Vagina (tissue), 2 donors: ENCODE results near the gene KRTAP10-12. TPM values are rescaled to one million over a fixed set of nuclear protein-coding genes. Genes with fewer than 3 reads are reported as not detected.

Experiments used
- DNase-seq, 2 donors: peaks; one replicate each; pipeline ENCODE4 v3.0.0-alpha.2; 2017; ENCODE audit errors: extremely low spot score in 2 of 2
- H3K27ac ChIP-seq: fragments of 200-600 bp; sonication (generic); one replicate; pipeline ENCODE4 v1.5.1; 2019
- H3K27me3 ChIP-seq: fragments of 200-600 bp; sonication (generic); one replicate; pipeline ENCODE4 v1.5.1; 2019
- H3K36me3 ChIP-seq, 2 donors: fragments of 200-600 bp; sonication (generic); one replicate each; pipeline ENCODE4 v1.5.1; 2017 to 2019
- H3K4me1 ChIP-seq: fragments of 200-600 bp; sonication (generic); one replicate; pipeline ENCODE4 v1.5.1; 2019
- H3K4me3 ChIP-seq, 2 donors: fragments of 200-600 bp; sonication (generic); 1 replicate in 1 of 2; 2 replicates in 1 of 2; pipeline ENCODE4 v1.5.1; 2016 to 2019
- H3K9me3 ChIP-seq: fragments of 200-600 bp; sonication (generic); one replicate; pipeline ENCODE4 v1.5.1; 2019
- CTCF ChIP-seq, 3 experiments: fragments of 450-650 bp in 2 of 3; fragments of 200-600 bp in 1 of 3; sonication (generic) in 1 of 3; IDR thresholded peaks; one replicate each; pipeline ENCODE4 v1.5.1; 2017 to 2019; ENCODE audit warnings: antibody characterized with exemption in 3 of 3, mild to moderate bottlenecking in 2 of 3, moderate library complexity in 2 of 3
- POLR2A ChIP-seq, 2 donors: fragments of 450-650 bp; IDR thresholded peaks; one replicate each; pipeline ENCODE4 v1.6.1; 2017; ENCODE audit warnings: antibody characterized with exemption in 2 of 2, mild to moderate bottlenecking in 2 of 2, moderate library complexity in 2 of 2
- POLR2AphosphoS5 ChIP-seq, 2 donors: sonication (generic); formaldehyde crosslinking; IDR thresholded peaks; one replicate each; pipeline ENCODE4 v1.9.0; 2017; ENCODE audit warnings: antibody characterized with exemption in 2 of 2, mild to moderate bottlenecking in 2 of 2, low read depth in 1 of 2; ENCODE audit not compliant: insufficient read depth in 1 of 2
- intact Hi-C: fragments of 100-400 bp; cut with DNase I; formaldehyde crosslinking; loops from one replicate; pipeline ENCODE4 v1.15.1; 2023
- total RNA-seq: library from RNA; depleted of rRNA; stranded (reverse); fragments of >200 nt; gene quantifications from one replicate; pipeline ENCODE4 v1.2.3, GENCODE V29; 2016

Gene KRTAP10-12
- total RNA-seq, 1 donor from 2014 or later: not detected

GRCh38 chr21:44702111-44702972, 5.4 kb downstream of the KRTAP10-12 start:
- intact Hi-C loops: no loop called here
- Histone ChIP-seq H3K27me3 (peaks cover 12% of the 10 kb centered on the region), H3K36me3 (no peaks in the 10 kb centered on the region), H3K9me3 (no peaks in the 10 kb centered on the region), H3K4me3 (no peak overlapping the region), H3K4me1 (no peaks in the 10 kb centered on the region), H3K27ac (no peak overlapping the region)
- no peak for TF ChIP-seq POLR2A (IDR thresholded peaks at IDR 0.05)
- TF ChIP-seq POLR2AphosphoS5 (IDR thresholded peaks at IDR 0.05; ENCODE audit: insufficient read depth in 1 of 2, low read depth in 1 of 2): no peak
- no peak for TF ChIP-seq CTCF (IDR thresholded peaks at IDR 0.05)
- DNase-seq: peak; percentile 77 to 93

- no peaks in the 10 kb centered on the region for H3K4me1 ChIP-seq
- no peak overlapping the region for H3K27ac ChIP-seq
- intact Hi-C loops: no loop called here
- no peaks in the 10 kb centered on the region for H3K9me3 ChIP-seq
- H3K4me3 ChIP-seq: no peak overlapping the region
- H3K27me3 ChIP-seq: peaks cover 12% of the 10 kb centered on the region
- TF ChIP-seq POLR2A (IDR thresholded peaks at IDR 0.05): no peak
- no peak for TF ChIP-seq CTCF (IDR thresholded peaks at IDR 0.05)
- TF ChIP-seq POLR2AphosphoS5 (IDR thresholded peaks at IDR 0.05; ENCODE audit: insufficient read depth in 1 of 2, low read depth in 1 of 2): no peak
- no peaks in the 10 kb centered on the region for H3K36me3 ChIP-seq
- DNase-seq: peak; percentile 65 to 79
These were observed 6.2 kb downstream of the KRTAP10-12 start for GRCh38 chr21:44702973-44703730.

- Histone ChIP-seq H3K4me3 (no peak overlapping the region), H3K27ac (no peak overlapping the region), H3K9me3 (no peaks in the 10 kb centered on the region), H3K36me3 (no peaks in the 10 kb centered on the region), H3K4me1 (peaks cover 1% of the 10 kb centered on the region), H3K27me3 (peaks cover 12% of the 10 kb centered on the region)
- no peak for TF ChIP-seq CTCF (IDR thresholded peaks at IDR 0.05)
- no peak for TF ChIP-seq POLR2AphosphoS5 (IDR thresholded peaks at IDR 0.05; ENCODE audit: insufficient read depth in 1 of 2, low read depth in 1 of 2)
- no peak for TF ChIP-seq POLR2A (IDR thresholded peaks at IDR 0.05)
- peak; percentile 47 to 91 for DNase-seq
- intact Hi-C loops: no loop called here
These were observed 7.0 kb downstream of the KRTAP10-12 start for GRCh38 chr21:44703731-44704635.

- TF ChIP-seq CTCF (IDR thresholded peaks at IDR 0.05) (no peak), POLR2A (IDR thresholded peaks at IDR 0.05) (no peak), POLR2AphosphoS5 (IDR thresholded peaks at IDR 0.05; ENCODE audit: insufficient read depth in 1 of 2, low read depth in 1 of 2) (no peak)
- Histone ChIP-seq H3K27me3 (peaks cover 17% of the 10 kb centered on the region), H3K4me3 (no peak overlapping the region), H3K4me1 (peaks cover 8% of the 10 kb centered on the region), H3K27ac (no peak overlapping the region), H3K9me3 (no peaks in the 10 kb centered on the region), H3K36me3 (no peaks in the 10 kb centered on the region)
- intact Hi-C loops: no loop called here
- peak in 1 of 2 donors; percentile 70 for DNase-seq
These were observed 7.6 kb downstream of the KRTAP10-12 start for GRCh38 chr21:44704636-44705001.
